ENCODE results near the gene MAP2.

Gene MAP2

DNA sequence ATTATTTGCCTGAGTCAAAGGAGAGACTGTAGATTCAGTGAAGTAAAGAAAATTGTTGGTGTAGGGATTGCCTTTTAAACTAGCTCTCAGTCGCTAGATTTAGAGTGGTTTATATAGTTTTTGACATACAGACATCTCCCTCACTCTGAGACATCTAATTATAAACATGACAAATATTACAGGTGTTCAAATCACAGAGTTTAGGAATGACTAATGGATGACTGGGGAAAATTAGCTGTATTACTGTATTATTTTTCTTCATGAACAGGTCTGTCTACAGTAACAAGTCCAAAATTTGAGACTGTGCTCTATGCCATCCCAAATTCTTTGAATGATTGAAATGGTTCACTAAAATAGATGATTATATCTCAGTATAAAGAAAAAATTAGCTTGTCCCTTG lies 40.0 kb downstream of the MAP2 start:
- H3K27ac ChIP-seq = no peak overlapping the region
- TF ChIP-seq, protein P1, sequence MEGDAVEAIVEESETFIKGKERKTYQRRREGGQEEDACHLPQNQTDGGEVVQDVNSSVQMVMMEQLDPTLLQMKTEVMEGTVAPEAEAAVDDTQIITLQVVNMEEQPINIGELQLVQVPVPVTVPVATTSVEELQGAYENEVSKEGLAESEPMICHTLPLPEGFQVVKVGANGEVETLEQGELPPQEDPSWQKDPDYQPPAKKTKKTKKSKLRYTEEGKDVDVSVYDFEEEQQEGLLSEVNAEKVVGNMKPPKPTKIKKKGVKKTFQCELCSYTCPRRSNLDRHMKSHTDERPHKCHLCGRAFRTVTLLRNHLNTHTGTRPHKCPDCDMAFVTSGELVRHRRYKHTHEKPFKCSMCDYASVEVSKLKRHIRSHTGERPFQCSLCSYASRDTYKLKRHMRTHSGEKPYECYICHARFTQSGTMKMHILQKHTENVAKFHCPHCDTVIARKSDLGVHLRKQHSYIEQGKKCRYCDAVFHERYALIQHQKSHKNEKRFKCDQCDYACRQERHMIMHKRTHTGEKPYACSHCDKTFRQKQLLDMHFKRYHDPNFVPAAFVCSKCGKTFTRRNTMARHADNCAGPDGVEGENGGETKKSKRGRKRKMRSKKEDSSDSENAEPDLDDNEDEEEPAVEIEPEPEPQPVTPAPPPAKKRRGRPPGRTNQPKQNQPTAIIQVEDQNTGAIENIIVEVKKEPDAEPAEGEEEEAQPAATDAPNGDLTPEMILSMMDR (conservative IDR thresholded peaks at IDR 0.05) = no peak

GRCh38 chr2:209468846-209469245 lies 45.0 kb downstream of the MAP2 start:
- TF ChIP-seq, protein P1 (conservative IDR thresholded peaks at IDR 0.05) = no peak

GRCh38 chr2:209469481-209469880 lies 45.6 kb downstream of the MAP2 start:
- TF ChIP-seq, protein P1 (conservative IDR thresholded peaks at IDR 0.05) = no peak

More at GRCh38 chr2:209468846-209469245, 45.0 kb downstream of the MAP2 start:
- no peak overlapping the region for H3K27ac ChIP-seq

DNA sequence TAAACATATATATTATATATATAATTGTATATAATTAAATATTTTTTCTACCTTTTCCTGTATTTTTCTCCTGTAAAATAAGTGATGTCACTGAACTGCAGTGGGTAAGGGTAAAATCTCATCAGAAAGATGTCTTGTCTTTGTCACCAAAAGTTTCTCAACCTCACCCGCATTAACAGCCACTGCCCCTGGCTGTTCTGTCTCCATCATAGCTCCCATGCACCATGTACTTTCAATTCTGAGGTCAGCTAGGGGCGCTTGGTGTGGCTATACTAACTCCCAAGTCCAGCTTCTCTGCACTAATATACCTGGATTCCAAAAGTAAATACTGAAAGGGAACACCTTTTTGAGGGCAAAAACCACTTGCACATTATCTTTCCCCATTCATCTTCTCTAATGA lies 46.6 kb downstream of the MAP2 start:
- H3K27ac ChIP-seq = no peak overlapping the region
- TF ChIP-seq, protein P1 (conservative IDR thresholded peaks at IDR 0.05) = no peak

More at GRCh38 chr2:209469481-209469880, 45.6 kb downstream of the MAP2 start:
- no peak overlapping the region for H3K27ac ChIP-seq

- TF ChIP-seq, protein P1 (conservative IDR thresholded peaks at IDR 0.05) = no peak
- H3K27ac ChIP-seq = no peak overlapping the region
These were observed 47.2 kb downstream of the MAP2 start for GRCh38 chr2:209471037-209471436.

DNA sequence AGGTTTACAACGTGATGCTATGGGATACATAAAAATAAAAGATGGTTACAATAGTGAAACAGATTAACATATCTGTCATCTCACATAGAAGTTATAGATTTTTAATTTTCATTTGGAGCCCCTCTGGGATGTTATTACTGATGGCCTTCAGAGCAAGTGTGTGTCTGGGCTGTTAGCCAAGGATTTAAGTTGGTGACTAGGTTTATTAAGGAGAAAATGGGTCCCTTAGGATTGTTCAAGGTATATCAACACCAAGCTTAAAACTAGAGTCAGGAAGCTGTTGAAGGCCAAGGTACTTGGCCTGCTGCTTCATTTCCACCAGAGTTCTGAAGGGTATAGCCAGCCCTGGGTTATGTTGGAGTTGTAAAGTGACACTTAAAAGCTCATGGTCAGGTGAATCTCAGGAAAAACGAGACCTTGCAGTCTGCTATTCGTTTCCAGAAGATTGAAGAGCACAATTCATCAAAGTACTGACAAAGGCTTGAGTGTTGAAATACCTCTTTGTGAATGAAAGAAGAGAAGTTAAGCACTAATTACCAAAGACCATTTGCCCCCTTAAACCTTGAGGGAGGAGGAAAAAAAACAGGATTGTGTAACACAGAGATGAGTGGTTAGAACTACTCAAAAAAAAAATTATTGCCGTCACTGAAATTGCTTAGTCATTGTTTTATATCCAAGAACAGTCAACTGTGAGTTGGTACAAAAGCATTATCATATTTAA lies 48.4 kb downstream of the MAP2 start:
- TF ChIP-seq, protein P1 (conservative IDR thresholded peaks at IDR 0.05) = no peak
- H3K27ac ChIP-seq = no peak overlapping the region

- H3K27ac ChIP-seq = no peak overlapping the region
- TF ChIP-seq, protein P1 (conservative IDR thresholded peaks at IDR 0.05) = no peak
These were observed 49.0 kb downstream of the MAP2 start for GRCh38 chr2:209472871-209473270.
